Lower leg skin (tissue), 4 donors: Measurements from ENCODE around the gene GOLIM4. TPM values are rescaled to one million over a fixed set of nuclear protein-coding genes. Genes with fewer than 3 reads are reported as not detected.

Experiments used
- DNase-seq, 2 donors: peaks; one replicate each; pipeline ENCODE4 v3.0.0-alpha.2; 2019; ENCODE audit warnings: low spot score in 2 of 2
- H3K4me3 ChIP-seq: fragments of 200-600 bp; sonication (generic); 2 replicates; pipeline ENCODE4 v1.5.1; 2017; ENCODE audit warnings: mild to moderate bottlenecking, low read depth; ENCODE audit not compliant: poor library complexity, severe bottlenecking
- CTCF ChIP-seq, 3 donors: fragments of 450-650 bp; IDR thresholded peaks; one replicate each; pipeline ENCODE4 v1.5.1; 2016; ENCODE audit warnings: antibody characterized with exemption in 3 of 3, mild to moderate bottlenecking in 3 of 3, moderate library complexity in 2 of 3
- POLR2A ChIP-seq, 2 donors: fragments of 450-650 bp; IDR thresholded peaks; one replicate each; pipeline ENCODE4 v1.6.1; 2016 to 2017; ENCODE audit warnings: antibody characterized with exemption in 2 of 2, mild to moderate bottlenecking in 1 of 2, moderate library complexity in 1 of 2
- WGBS, 2 donors: methylation state at CpG; one replicate each; pipeline ENCODE4 v1.1.5; 2018; 5-methylcytosine and 5-hydroxymethylcytosine counted together
- intact Hi-C: fragments of 100-400 bp; cut with DNase I; formaldehyde crosslinking; loops from one replicate; pipeline ENCODE4 v1.15.0; 2023; ENCODE audit warnings: low total_unique reads
- total RNA-seq, 4 donors: library from RNA; depleted of rRNA; stranded (reverse); fragments of >200 nt; gene quantifications; one replicate each; pipeline ENCODE4 v1.1.0, GENCODE V29; 2016

GOLIM4 gene
- total RNA-seq, 4 donors from 2014 or later: 7.6 to 25.5 (median 14.5) TPM

GRCh38 chr3:168051531-168052471 is 43.9 kb downstream of the GOLIM4 start:
- no peak for TF ChIP-seq CTCF (IDR thresholded peaks at IDR 0.05)
- no peak for TF ChIP-seq POLR2A (IDR thresholded peaks at IDR 0.05)
- intact Hi-C loops: no loop called here
- DNase-seq: no peak
- 54 to 60% methylated on average over 9 of the region's 9 CpGs for WGBS, 2 donors
- no peak overlapping the region for H3K4me3 ChIP-seq

DNA sequence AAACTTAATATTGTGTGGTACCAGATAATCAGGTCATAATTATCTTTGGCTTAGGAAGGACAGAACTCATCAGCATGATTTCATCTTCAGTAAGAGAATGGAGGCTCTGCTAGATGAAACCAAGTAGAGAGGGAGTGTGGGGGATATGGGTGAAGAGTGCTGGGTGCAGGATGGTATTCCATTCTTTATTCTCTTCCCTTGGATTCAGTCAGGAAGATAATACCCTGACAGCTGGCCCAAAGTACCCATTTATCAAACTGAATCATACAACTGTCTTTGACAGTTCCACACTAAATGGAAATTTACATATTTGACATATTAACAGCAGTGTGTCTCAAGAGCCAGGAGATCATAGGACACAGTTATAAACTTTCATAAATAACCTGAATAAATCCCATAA is 44.7 kb downstream of the GOLIM4 start:
- DNase-seq: no peak
- TF ChIP-seq CTCF (IDR thresholded peaks at IDR 0.05) (no peak), POLR2A (IDR thresholded peaks at IDR 0.05) (no peak)
- H3K4me3 ChIP-seq: no peak overlapping the region
- intact Hi-C loops: no loop called here

DNA sequence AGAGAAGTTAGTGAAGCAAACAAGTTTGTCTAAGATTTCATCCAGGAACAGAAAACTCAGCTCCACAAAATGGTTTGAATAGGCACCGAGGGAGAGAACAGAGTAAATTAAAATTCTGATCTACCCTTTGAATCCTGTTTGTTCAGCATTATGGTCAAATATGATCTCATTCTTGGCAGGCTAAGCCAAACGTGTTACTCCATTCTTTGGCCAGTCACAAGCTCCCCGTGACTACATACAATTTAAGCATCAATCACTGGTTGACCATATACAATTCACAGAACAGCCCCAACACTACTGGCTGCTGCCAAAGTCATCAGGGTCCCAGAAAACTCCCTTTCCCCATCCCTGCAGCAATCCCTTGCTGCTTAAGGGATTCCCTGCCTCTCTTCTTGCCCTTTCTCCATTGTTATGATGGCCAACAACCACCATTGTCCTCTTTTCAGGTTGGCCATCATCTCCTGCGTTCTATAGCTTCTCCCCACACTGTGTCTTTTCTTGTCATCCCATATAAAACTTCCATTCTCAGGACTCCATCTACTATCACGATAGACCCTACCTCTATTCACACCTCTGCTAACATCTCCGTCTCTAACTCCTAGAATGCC is 46.3 kb downstream of the GOLIM4 start:
- no peak overlapping the region for H3K4me3 ChIP-seq
- intact Hi-C loops: no loop called here
- no peak for DNase-seq
- WGBS, 2 donors: 65 to 74% methylated on average over 6 of the region's 6 CpGs
- TF ChIP-seq POLR2A (IDR thresholded peaks at IDR 0.05): no peak

DNA sequence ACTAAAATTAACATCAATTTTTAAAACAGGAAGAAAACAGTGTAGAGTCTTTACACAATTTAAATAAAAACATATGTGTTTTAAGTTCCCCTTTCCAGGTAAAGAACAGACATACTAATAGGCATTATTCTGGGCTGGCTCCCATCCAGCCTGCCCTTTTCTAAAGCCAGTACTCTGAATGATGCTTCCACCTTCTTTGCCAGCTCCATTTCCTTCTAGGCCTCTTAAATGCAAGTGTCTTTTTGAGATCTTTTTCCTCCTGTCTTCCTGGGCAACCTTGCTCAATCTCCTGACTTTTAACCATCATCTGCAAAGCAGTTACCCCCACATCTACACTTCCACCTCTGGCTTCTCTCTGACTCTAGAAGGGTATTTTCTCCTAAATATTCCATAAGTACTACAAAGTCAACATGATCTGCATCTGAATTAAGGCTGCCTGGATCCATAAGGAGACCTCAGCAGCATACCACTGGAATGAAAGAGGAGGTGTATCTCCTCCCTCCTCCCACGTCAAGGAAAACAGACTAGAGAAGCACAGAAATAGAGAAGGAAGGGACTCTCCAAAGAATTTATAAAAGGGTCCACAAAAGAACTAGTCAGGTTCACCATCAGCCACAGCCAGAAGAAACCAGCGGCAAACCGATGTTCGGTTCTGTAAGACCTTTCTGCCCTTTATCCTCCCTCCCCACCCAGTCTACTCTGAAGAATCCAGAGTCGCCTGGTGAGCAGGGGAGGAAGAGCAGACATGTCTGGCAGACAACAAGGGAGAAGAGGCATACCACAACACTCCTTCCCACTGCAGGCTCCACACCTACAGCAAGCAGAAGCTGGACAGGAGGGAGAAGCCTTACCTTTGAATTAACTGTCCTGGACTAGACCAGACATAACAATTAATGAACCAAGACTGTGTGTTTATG is 47.1 kb downstream of the GOLIM4 start:
- WGBS, 2 donors: 78 to 85% methylated on average over 5 of the region's 5 CpGs
- H3K4me3 ChIP-seq: no peak overlapping the region
- TF ChIP-seq POLR2A (IDR thresholded peaks at IDR 0.05) (no peak), CTCF (IDR thresholded peaks at IDR 0.05) (no peak)
- no peak for DNase-seq
- intact Hi-C loops: no loop called here

DNA sequence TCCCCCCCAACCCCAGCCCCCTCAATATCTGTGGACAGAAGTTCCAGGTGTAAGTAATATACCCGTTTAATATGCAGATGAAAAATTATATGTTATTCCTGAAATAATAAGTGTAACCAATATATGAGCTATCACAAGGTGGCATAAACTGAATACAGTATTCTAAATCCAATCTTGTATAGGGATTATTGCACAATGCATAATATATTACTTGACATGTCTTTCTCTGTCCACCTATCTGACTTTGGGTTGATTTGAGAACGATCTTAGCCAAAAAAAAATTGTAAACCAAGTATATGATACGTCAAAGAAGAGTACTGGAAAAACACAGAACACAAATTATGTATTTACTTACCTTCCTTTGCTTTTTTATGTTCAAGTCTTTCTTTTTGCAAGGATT is 47.8 kb downstream of the GOLIM4 start:
- intact Hi-C loops: loop anchor here (2.0 kb wide), 1 partner anchor 117 kb away; no protein-coding TSS in a partner anchor
- H3K4me3 ChIP-seq: no peak overlapping the region
- WGBS, 2 donors: 85 to 88% methylated on average over 3 of the region's 3 CpGs
- TF ChIP-seq CTCF (IDR thresholded peaks at IDR 0.05) (no peak), POLR2A (IDR thresholded peaks at IDR 0.05) (no peak)
- no peak for DNase-seq
